Upper lobe of left lung (tissue), 4 donors: ENCODE data around the gene DEFB124.
"Not testable (repeated sequence)": the region's sequence is repeated elsewhere in the genome, so short reads cannot be mapped to it uniquely, and the experiment has no call there.

ENCODE experiments used
- CTCF ChIP-seq, 6 experiments: fragments of 450-650 bp in 4 of 6; fragments of 200-600 bp in 2 of 6; sonication (generic) in 2 of 6; IDR thresholded peaks; one replicate each; pipeline ENCODE4 v1.5.1; 2016 to 2019; ENCODE audit warnings: antibody characterized with exemption in 6 of 6
- POLR2A ChIP-seq, 4 donors: fragments of 450-650 bp; IDR thresholded peaks; one replicate each; pipeline ENCODE4 v1.5.1; 2016 to 2017; ENCODE audit warnings: antibody characterized with exemption in 4 of 4, mild to moderate bottlenecking in 2 of 4
- POLR2AphosphoS5 ChIP-seq, 2 donors: sonication (generic); formaldehyde crosslinking; IDR thresholded peaks; one replicate each; pipeline ENCODE4 v1.5.1; 2017; ENCODE audit warnings: antibody characterized with exemption in 2 of 2

GRCh38 chr20:31470946-31471345 lies 4.0 kb downstream of the DEFB124 start:
- not testable (repeated sequence) for TF ChIP-seq POLR2A, POLR2AphosphoS5, CTCF (IDR thresholded peaks at IDR 0.05)
